GM12878 (cell line): ENCODE data around the gene TARBP2. TPM values are rescaled to one million over a fixed set of nuclear protein-coding genes. Genes with fewer than 3 reads are reported as not detected.

Source experiments
- ATAC-seq: fragments of 200-7000 bp; cut with Tn5 transposase; 3 replicates; pipeline ENCODE4 v1.9.1; 2020; ENCODE audit warnings: mild to moderate bottlenecking, moderate library complexity
- BruUV-seq: library from RNA; stranded (reverse); fragments of 400-500 nt; replicated peaks from 2 replicates; lab custom pipeline; 2021; lab: Mats Ljungman, UMichigan
- CTCF ChIA-PET: fragments of 300-600 bp; sonication (Branson Sonifier 250); formaldehyde crosslinking; extraction: SDS; loops from one replicate; lab custom pipeline; 2021; ENCODE audit warnings: inconsistent platforms; lab: Yijun Ruan, JAX
- POLR2A ChIA-PET: fragments of 350-600 bp; formaldehyde crosslinking; extraction: SDS; loops from one replicate; lab custom pipeline; 2021; ENCODE audit warnings: inconsistent platforms; lab: Charles Lee
- RAD21 ChIA-PET: fragments of 300-600 bp; sonication (Branson Sonifier 250); formaldehyde crosslinking; loops from one replicate; lab custom pipeline; 2023; ENCODE audit warnings: antibody characterized with exemption; ENCODE audit not compliant: unreplicated experiment; lab: Charles Lee
- SMC1A ChIA-PET: fragments of 300-600 bp; sonication (Branson Sonifier 250); formaldehyde crosslinking; loops from one replicate; lab custom pipeline; 2023; ENCODE audit not compliant: unreplicated experiment, uncharacterized antibody; lab: Charles Lee
- DNase-seq: peaks from one replicate; pipeline ENCODE4 v3.0.0-alpha.2; 2011; ENCODE audit warnings: low read depth, low spot score
- FAIRE-seq: peaks from 3 replicates; lab custom pipeline; 2011; peaks lifted over from hg19 to GRCh38; lab: Jason Lieb, UNC
- H2AFZ ChIP-seq: 2 replicates; pipeline ENCODE4 v1.6.0; 2011; ENCODE audit warnings: low read depth, low read length, control low read depth; ENCODE audit not compliant: control insufficient read depth
- H3K27ac ChIP-seq: 2 replicates; pipeline ENCODE4 v1.5.1; 2011; ENCODE audit warnings: control low read depth; ENCODE audit not compliant: control insufficient read depth, insufficient read depth
- H3K27me3 ChIP-seq, 2 experiments: replicated peaks in 1 of 2; 2 replicates each; pipeline versions ENCODE4 v1.6.0 to v1.6.1; 2011; ENCODE audit warnings: low read length in 1 of 2; ENCODE audit not compliant: control insufficient read depth in 2 of 2, insufficient read depth in 2 of 2
- H3K36me3 ChIP-seq, 2 experiments: 2 replicates each; pipeline ENCODE4 v1.5.1; 2011; ENCODE audit warnings: low read length in 1 of 2; ENCODE audit not compliant: control insufficient read depth in 2 of 2, insufficient read depth in 2 of 2
- H3K4me1 ChIP-seq: 2 replicates; pipeline ENCODE4 v1.6.1; 2011; ENCODE audit warnings: mild to moderate bottlenecking, low read length, moderate library complexity, mixed read lengths; ENCODE audit not compliant: control insufficient read depth, insufficient read depth
- H3K4me2 ChIP-seq: 2 replicates; pipeline ENCODE4 v1.6.0; 2011; ENCODE audit warnings: control low read depth; ENCODE audit not compliant: control insufficient read depth, insufficient read depth
- H3K4me3 ChIP-seq: fragments of 200-600 bp; sonication (generic); 2 replicates; pipeline ENCODE4 v1.5.1; 2016
- H3K79me2 ChIP-seq: 2 replicates; pipeline ENCODE4 v1.6.0; 2011; ENCODE audit warnings: low read length; ENCODE audit not compliant: control insufficient read depth, insufficient read depth
- H3K9ac ChIP-seq: 2 replicates; pipeline ENCODE4 v1.8.0; 2011; ENCODE audit warnings: low read length, control low read depth, mixed read lengths; ENCODE audit not compliant: control insufficient read depth, insufficient read depth
- H3K9me3 ChIP-seq: replicated peaks from 3 replicates; pipeline ENCODE4 v1.5.1; 2011; ENCODE audit warnings: mild to moderate bottlenecking, low read length; ENCODE audit not compliant: control insufficient read depth, insufficient read depth
- H4K20me1 ChIP-seq: 2 replicates; pipeline ENCODE4 v1.6.0; 2011; ENCODE audit not compliant: control insufficient read depth, insufficient read depth
- ASH2L ChIP-seq: fragments of 300-600, 200-600 bp; sonication (generic); IDR thresholded peaks from 2 replicates; pipeline ENCODE4 v1.6.1; 2017; ENCODE audit warnings: low read depth, mild to moderate bottlenecking, borderline replicate concordance
- CBX5 ChIP-seq: sonication (generic); IDR thresholded peaks from 2 replicates; pipeline ENCODE4 v1.6.1; 2016; ENCODE audit warnings: low read depth, moderate library complexity, mild to moderate bottlenecking, inconsistent platforms
- CTCF ChIP-seq, 3 experiments: IDR thresholded peaks in 2 of 3; conservative IDR thresholded peaks in 1 of 3; 2 replicates each; pipeline ENCODE4 v1.5.1; 2011; ENCODE audit warnings: low read depth in 3 of 3, low read length in 3 of 3, mild to moderate bottlenecking in 3 of 3, control low read depth in 2 of 3, moderate library complexity in 2 of 3, inconsistent platforms in 1 of 3, mixed read lengths in 1 of 3; ENCODE audit not compliant: control insufficient read depth in 2 of 3, insufficient read depth in 1 of 3; ENCODE audit errors: extremely low read depth in 1 of 3
- EP300 ChIP-seq, 2 experiments: fragments of 150-350 bp in 1 of 2; IDR thresholded peaks; 2 replicates each; pipeline ENCODE4 v1.6.1; 2011 to 2012; ENCODE audit warnings: low read depth in 2 of 2, low read length in 2 of 2, borderline replicate concordance in 1 of 2, improper control_type of control experiment in 1 of 2, inconsistent platforms in 1 of 2; ENCODE audit not compliant: control insufficient read depth in 1 of 2
- HCFC1 ChIP-seq: fragments of 150-350 bp; IDR thresholded peaks from 2 replicates; pipeline ENCODE4 v1.6.1; 2014; ENCODE audit warnings: low read length
- HDGF ChIP-seq: fragments of 450-650 bp; IDR thresholded peaks from 2 replicates; pipeline ENCODE4 v1.6.1; 2016; ENCODE audit warnings: antibody characterized with exemption
- IRF4 ChIP-seq: IDR thresholded peaks from 2 replicates; pipeline ENCODE4 v1.6.1; 2011; ENCODE audit warnings: low read depth, low read length
- KDM1A ChIP-seq: fragments of 200-600 bp; sonication (generic); IDR thresholded peaks from 2 replicates; pipeline ENCODE4 v1.6.1; 2016; ENCODE audit warnings: borderline replicate concordance
- NFXL1 ChIP-seq: fragments of 450-650 bp; IDR thresholded peaks from 2 replicates; pipeline ENCODE4 v1.6.1; 2017; ENCODE audit warnings: antibody characterized with exemption, mild to moderate bottlenecking, borderline replicate concordance
- NR2C1 ChIP-seq: fragments of 450-650 bp; IDR thresholded peaks from 2 replicates; pipeline ENCODE4 v1.6.1; 2017; ENCODE audit warnings: antibody characterized with exemption, mild to moderate bottlenecking, moderate library complexity
- NR2C2 ChIP-seq: IDR thresholded peaks from 2 replicates; pipeline ENCODE4 v1.6.1; 2011; ENCODE audit warnings: borderline replicate concordance, low read depth; ENCODE audit not compliant: control insufficient read depth, insufficient read length
- PAX8 ChIP-seq: fragments of 450-650 bp; IDR thresholded peaks from 2 replicates; pipeline ENCODE4 v1.6.1; 2017; ENCODE audit warnings: mild to moderate bottlenecking, moderate library complexity
- POLR2AphosphoS2 ChIP-seq: IDR thresholded peaks from 2 replicates; pipeline ENCODE4 v1.6.1; 2011; ENCODE audit warnings: low read depth, mild to moderate bottlenecking, low read length, improper control_type of control experiment, moderate library complexity
- RUNX3 ChIP-seq: IDR thresholded peaks from 2 replicates; pipeline ENCODE4 v1.6.1; 2012; ENCODE audit warnings: low read length, inconsistent platforms
- SMARCA5 ChIP-seq: fragments of 450-650 bp; IDR thresholded peaks from 2 replicates; pipeline ENCODE4 v1.6.1; 2017; ENCODE audit warnings: mild to moderate bottlenecking
- SP1 ChIP-seq: IDR thresholded peaks from one replicate; pipeline ENCODE4 v1.6.1; 2011; ENCODE audit warnings: low read depth, low read length
- SPI1 ChIP-seq: IDR thresholded peaks from 2 replicates; pipeline ENCODE4 v1.6.1; 2011; ENCODE audit warnings: low read depth, mild to moderate bottlenecking, low read length, moderate library complexity, borderline replicate concordance; ENCODE audit not compliant: insufficient read depth
- SUPT20H ChIP-seq: IDR thresholded peaks from 2 replicates; pipeline ENCODE4 v1.6.1; 2011; ENCODE audit warnings: low read depth, mild to moderate bottlenecking, low read length, moderate library complexity, borderline replicate concordance; ENCODE audit not compliant: control insufficient read depth
- SUZ12 ChIP-seq: fragments of 200-600 bp; sonication (generic); IDR thresholded peaks from one replicate; pipeline ENCODE4 v1.6.1; 2018; ENCODE audit warnings: antibody characterized with exemption, mild to moderate bottlenecking; ENCODE audit not compliant: unreplicated experiment
- TCF12 ChIP-seq: IDR thresholded peaks from 2 replicates; pipeline ENCODE4 v1.6.1; 2011; ENCODE audit warnings: low read depth, mild to moderate bottlenecking, low read length
- TCF3 ChIP-seq: IDR thresholded peaks from 2 replicates; pipeline ENCODE4 v1.6.1; 2012; ENCODE audit warnings: low read depth, mild to moderate bottlenecking, low read length, borderline replicate concordance; ENCODE audit not compliant: insufficient read depth
- YY1 ChIP-seq: IDR thresholded peaks from 2 replicates; pipeline ENCODE4 v1.6.1; 2011; ENCODE audit warnings: low read depth, mild to moderate bottlenecking, low read length
- WGBS: methylation state at CpG from one replicate; pipeline ENCODE4 v1.1.6; 2016; ENCODE audit warnings: low lambda C conversion rate; ENCODE audit not compliant: insufficient replicate concordance, insufficient coverage; ENCODE audit errors: missing lambda C conversion rate; 5-methylcytosine and 5-hydroxymethylcytosine counted together
- in situ Hi-C: fragments of 300-500 bp; cut with MboI; formaldehyde crosslinking; loops from 9 replicates; pipeline ENCODE4 v1.14.3; 2018; ENCODE audit warnings: mixed read lengths
- intact Hi-C: fragments of 100-400 bp; cut with micrococcal nuclease; formaldehyde crosslinking; loops from one replicate; pipeline ENCODE4 v1.14.2; 2022; ENCODE audit not compliant: unreplicated experiment
- polyA plus RNA-seq, 11 experiments: library from polyadenylated mRNA; depleted of rRNA in 4 of 11; unstranded in 6 of 11; stranded (reverse) in 5 of 11; fragments of >200 nt; fragmentation: Nextera tagmentation in 4 of 11; fragmentation: Illumina TruSeq in 1 of 11; extraction: Ambion mirVana in 4 of 11; extraction: Trizol in 1 of 11; gene quantifications; 1 replicate in 1 of 11; 2 replicates in 10 of 11; pipeline versions ENCODE4 v1.2.1 to v1.2.3, GENCODE V29; 2011 to 2016; ENCODE audit warnings: inconsistent platforms in 2 of 11, missing spikeins in 2 of 11, low read depth in 1 of 11
- total RNA-seq, 4 experiments: library from RNA; depleted of rRNA in 3 of 4; stranded (reverse); fragments of >200 nt in 3 of 4; fragmentation: Illumina TruSeq in 1 of 4; extraction: Trizol in 1 of 4; gene quantifications; 2 replicates each; pipeline versions ENCODE4 v1.2.1 to v1.2.3, GENCODE V29; 2013 to 2021

TARBP2 gene
- total and polyA plus RNA-seq, 10 of the 15 experiments (the other 5 are each of a cell fraction or from before 2014, with no cell fraction given) = 5.5 to 60.1 (median 36.8) TPM

GRCh38 chr12:53507603-53507885, 6.5 kb downstream of the TARBP2 start (continued):
- no peak for TF ChIP-seq HCFC1
- no peak for TF ChIP-seq NFXL1
- TF ChIP-seq ASH2L = no peak

GRCh38 chr12:53508534-53509170, 7.6 kb downstream of the TARBP2 start:
- Histone ChIP-seq H3K79me2 (no peaks in the 10 kb centered on the region), H3K36me3 (peaks cover 14 to 21% of the 10 kb centered on the region in 2 experiments; a peak in 2 of 4 replicates), H4K20me1 (no peaks in the 10 kb centered on the region), H3K9me3 (no peaks in the 10 kb centered on the region), H3K27me3 (no peaks in the 10 kb centered on the region), H3K4me1 (0 out of 2 replicates have a peak, but pooled peaks cover 3% of the 10 kb centered on the region), H3K4me2 (no peak overlapping the region), H2AFZ (peak overlapping the region; percentile 78), H3K4me3 (no peak overlapping the region), H3K9ac (no peak overlapping the region), H3K27ac (no peak overlapping the region)
- FAIRE-seq (peak; percentile 99), DNase-seq (peak; percentile 60), ATAC-seq (peak; percentile 99)
- in situ Hi-C loops (no loop called here), intact Hi-C loops (loop anchor here (1.0 to 5.0 kb wide), 3 partner anchors 156 to 296 kb away; no protein-coding TSS in a partner anchor)
- no TSS peak for BruUV-seq
- ChIA-PET RAD21 (interaction anchor here (0.6 to 2.7 kb wide), 28 partner anchors 8 to 429 kb away, joined by 3 to 46 read pairs (median 4); partner anchors contain the start of genes AAAS, ATP5MC2, PRR13 and SPRYD3), SMC1A (interaction anchor here (0.6 to 4.9 kb wide), 29 partner anchors 10 to 937 kb away, joined by 3 to 32 read pairs (median 4); partner anchors contain the start of genes AAAS, ATF7, ATP5MC2 and MAP3K12), POLR2A (interaction anchor here (0.6 to 2.0 kb wide), 6 partner anchors 15 to 185 kb away, joined by 3 to 9 read pairs (median 6); no protein-coding TSS in a partner anchor), CTCF (interaction anchor here (0.6 to 4.7 kb wide), 54 partner anchors 8 to 633 kb away, joined by 3 to 55 read pairs (median 4); partner anchors contain the start of genes AAAS, AMHR2, ATP5MC2 and CALCOCO1)
- 25% methylated on average over 7 of the region's 7 CpGs for WGBS
- peak; percentile 39; the same call in 1 of the 2 replicates for TF ChIP-seq IRF4
- TF ChIP-seq NR2C1 = no peak
- TF ChIP-seq RUNX3 = peak; percentile 60
- TF ChIP-seq SP1 = no peak
- TF ChIP-seq SMARCA5 = peak; percentile 72; the same call in 1 of the 2 replicates
- no peak for TF ChIP-seq POLR2AphosphoS2
- TF ChIP-seq HCFC1 = peak; percentile 38; the same call in 1 of the 2 replicates
- TF ChIP-seq SUPT20H = no peak
- TF ChIP-seq YY1 = peak; percentile 91
- no peak for TF ChIP-seq SUZ12
- TF ChIP-seq HDGF = no peak
- no peak for TF ChIP-seq PAX8
- TF ChIP-seq EP300 (IDR thresholded peaks at IDR 0.05; ENCODE audit: borderline replicate concordance in 1 of 2, control insufficient read depth in 1 of 2, low read depth in 2 of 2, low read length in 2 of 2) = no peak
- no peak for TF ChIP-seq TCF12
- TF ChIP-seq KDM1A = no peak
- TF ChIP-seq CBX5 = no peak
- peak; percentile 88 for TF ChIP-seq SPI1
- no peak for TF ChIP-seq TCF3
- peak; percentile 94 to 99 (median 96); a peak in 5 of 6 replicates for TF ChIP-seq CTCF (IDR thresholded peaks at IDR 0.05 in 2 of 3, conservative IDR thresholded peaks at IDR 0.05 in 1 of 3; ENCODE audit: control insufficient read depth in 2 of 3, extremely low read depth in 1 of 3, insufficient read depth in 1 of 3, low read depth in 3 of 3, low read length in 3 of 3)
- TF ChIP-seq NR2C2 = no peak
